KMS-11 (cell line): ENCODE results near the gene TP53I11.

Experiments
- H2AFZ ChIP-seq: fragments of 200-600 bp; sonication (generic); 2 replicates; pipeline ENCODE4 v1.6.1; 2016; ENCODE audit warnings: antibody characterized with exemption, mixed run types, low read depth
- H3K27ac ChIP-seq: fragments of 200-600 bp; sonication (generic); 2 replicates; pipeline ENCODE4 v1.6.1; 2016; ENCODE audit warnings: mild to moderate bottlenecking, mixed run types
- H3K27me3 ChIP-seq: fragments of 200-600 bp; sonication (generic); 2 replicates; pipeline ENCODE4 v1.6.1; 2017; ENCODE audit warnings: mild to moderate bottlenecking, low read depth, mixed run types, moderate library complexity; ENCODE audit not compliant: insufficient read depth
- H3K36me3 ChIP-seq: fragments of 200-600 bp; sonication (generic); 2 replicates; pipeline ENCODE4 v1.6.1; 2017; ENCODE audit warnings: mild to moderate bottlenecking, mixed run types; ENCODE audit not compliant: insufficient read depth
- H3K4me1 ChIP-seq: fragments of 200-600 bp; sonication (generic); 2 replicates; pipeline ENCODE4 v1.6.1; 2016; ENCODE audit warnings: mild to moderate bottlenecking, low read depth, mixed run types; ENCODE audit not compliant: poor library complexity, severe bottlenecking
- H3K4me2 ChIP-seq: fragments of 200-600 bp; sonication (generic); 2 replicates; pipeline ENCODE4 v1.7.0; 2016; ENCODE audit warnings: mild to moderate bottlenecking, mixed run types
- H3K4me3 ChIP-seq: fragments of 200-600 bp; sonication (generic); IDR thresholded peaks from 2 replicates; pipeline ENCODE4 v1.6.1; 2017; ENCODE audit warnings: low read depth, low read length, mixed read lengths; ENCODE audit not compliant: insufficient read depth
- H3K79me2 ChIP-seq: fragments of 200-600 bp; sonication (generic); 2 replicates; pipeline ENCODE4 v1.6.1; 2016; ENCODE audit warnings: low read depth, mixed run types; ENCODE audit not compliant: insufficient read depth
- H3K9ac ChIP-seq: fragments of 200-600 bp; sonication (generic); 2 replicates; pipeline ENCODE4 v1.6.1; 2016; ENCODE audit warnings: mild to moderate bottlenecking, mixed run types
- H4K20me1 ChIP-seq: fragments of 200-600 bp; sonication (generic); 2 replicates; pipeline ENCODE4 v1.6.1; 2016; ENCODE audit warnings: mild to moderate bottlenecking, mixed run types; ENCODE audit not compliant: insufficient read depth
- CTCF ChIP-seq: fragments of 200-600 bp; sonication (generic); conservative IDR thresholded peaks from 2 replicates; pipeline ENCODE4 v1.6.1; 2017; ENCODE audit warnings: low read depth, mild to moderate bottlenecking, antibody characterized with exemption, low read length, moderate library complexity, mixed read lengths

The TP53I11 gene

DNA sequence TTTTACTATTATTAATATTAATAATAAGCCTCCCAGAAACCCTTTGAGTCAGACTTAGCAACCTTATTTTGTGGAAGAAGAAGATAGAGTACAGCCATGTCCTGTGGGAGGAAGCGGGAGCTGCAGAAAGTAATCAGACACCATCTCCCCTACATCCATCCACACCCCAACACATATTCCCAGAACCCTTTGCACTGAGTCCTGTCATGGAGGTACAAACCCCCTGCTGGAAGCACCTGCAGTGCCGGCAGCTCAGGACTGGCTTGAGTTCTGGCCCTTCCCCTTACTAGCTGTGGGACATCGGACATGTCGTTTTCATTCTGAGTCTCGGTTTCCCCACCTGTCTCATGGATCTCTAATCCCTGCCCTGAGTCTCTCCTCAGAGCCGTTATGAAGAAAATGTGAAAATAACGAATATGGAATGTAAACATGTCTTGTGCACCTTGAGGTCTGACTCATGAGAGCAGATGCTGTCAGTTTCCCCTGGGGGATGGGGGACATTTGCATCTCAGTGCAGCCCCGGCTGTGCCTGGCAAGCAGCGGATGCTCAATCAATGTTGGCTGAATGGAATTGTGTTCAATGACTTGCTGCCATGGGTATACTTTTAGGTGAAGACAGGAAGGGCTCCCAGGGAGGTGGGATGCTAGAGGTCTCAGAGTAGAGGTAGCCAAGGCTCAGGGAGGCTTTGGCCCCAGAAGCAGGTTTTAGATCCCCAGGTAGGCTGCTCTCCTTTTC, 45.4 kb downstream of the TP53I11 start:
- Histone ChIP-seq H2AFZ (no peak overlapping the region), H3K4me3 (no peak overlapping the region), H3K27me3 (no peaks in the 10 kb centered on the region), H3K27ac (no peak overlapping the region), H3K9ac (no peak overlapping the region), H3K36me3 (no peaks in the 10 kb centered on the region), H3K79me2 (no peaks in the 10 kb centered on the region), H3K4me1 (no peaks in the 10 kb centered on the region), H3K4me2 (no peak overlapping the region), H4K20me1 (no peaks in the 10 kb centered on the region)
- TF ChIP-seq CTCF = no peak

GRCh38 chr11:44904261-44905020, 46.2 kb downstream of the TP53I11 start:
- H2AFZ ChIP-seq = no peak overlapping the region
- H3K4me1 ChIP-seq = no peaks in the 10 kb centered on the region
- no peak overlapping the region for H3K27ac ChIP-seq
- no peak overlapping the region for H3K4me2 ChIP-seq
- TF ChIP-seq CTCF = no peak
- no peaks in the 10 kb centered on the region for H3K36me3 ChIP-seq
- no peaks in the 10 kb centered on the region for H4K20me1 ChIP-seq
- H3K9ac ChIP-seq = no peak overlapping the region
- H3K27me3 ChIP-seq = no peaks in the 10 kb centered on the region
- no peak overlapping the region for H3K4me3 ChIP-seq
- H3K79me2 ChIP-seq = no peaks in the 10 kb centered on the region

DNA sequence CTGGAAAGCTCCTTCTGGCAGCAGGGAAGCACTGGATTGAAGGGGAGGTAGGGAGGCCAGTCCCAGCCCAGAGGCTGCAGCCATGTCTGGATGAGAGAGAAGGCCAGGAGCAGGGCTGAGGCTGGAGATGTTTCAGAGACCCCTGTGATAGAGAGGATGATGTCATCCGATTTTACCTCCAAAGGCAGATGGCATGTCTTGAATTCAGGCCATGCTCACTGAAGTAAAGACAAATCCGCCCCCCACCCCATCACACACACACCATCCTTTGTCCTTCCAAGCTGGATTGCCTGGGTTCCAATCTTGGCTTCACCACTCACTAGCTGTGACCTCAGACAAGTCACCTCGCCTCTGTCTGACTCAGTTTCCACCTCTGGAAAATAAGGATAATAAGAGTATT, 47.2 kb downstream of the TP53I11 start:
- TF ChIP-seq CTCF = no peak
- H3K9ac ChIP-seq = no peak overlapping the region
- H3K27me3 ChIP-seq = no peaks in the 10 kb centered on the region

DNA sequence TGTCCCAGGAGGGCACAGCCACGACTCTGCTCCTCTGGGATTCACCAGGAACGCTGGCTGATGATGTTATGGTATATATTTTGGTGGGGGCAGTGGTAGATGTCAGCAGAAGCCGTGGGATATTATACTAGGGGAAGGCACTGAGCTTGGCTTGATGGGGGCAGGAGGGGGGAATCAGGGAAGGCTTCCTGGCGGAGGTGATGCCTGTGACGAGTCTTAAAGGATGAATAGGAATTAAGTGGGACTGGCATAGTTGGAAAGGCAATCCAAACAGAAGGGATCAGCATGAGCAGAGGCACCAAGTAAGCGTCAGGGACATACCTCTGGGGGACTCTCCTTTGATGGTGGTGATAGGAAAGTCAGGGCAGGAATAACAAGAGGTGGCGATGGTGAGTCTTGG, 47.6 kb downstream of the TP53I11 start:
- H3K4me2 ChIP-seq = no peak overlapping the region
- H2AFZ ChIP-seq = no peak overlapping the region
- H3K4me1 ChIP-seq = no peaks in the 10 kb centered on the region
- no peaks in the 10 kb centered on the region for H3K79me2 ChIP-seq
- H3K4me3 ChIP-seq = no peak overlapping the region
- TF ChIP-seq CTCF = no peak
- H3K27me3 ChIP-seq = no peaks in the 10 kb centered on the region
- no peaks in the 10 kb centered on the region for H4K20me1 ChIP-seq
- no peak overlapping the region for H3K27ac ChIP-seq
- no peaks in the 10 kb centered on the region for H3K36me3 ChIP-seq
- H3K9ac ChIP-seq = no peak overlapping the region

More for the DNA sequence above, 47.2 kb downstream of the TP53I11 start:
- H3K27ac ChIP-seq = no peak overlapping the region
- no peak overlapping the region for H2AFZ ChIP-seq
- no peak overlapping the region for H3K4me3 ChIP-seq
- no peaks in the 10 kb centered on the region for H3K79me2 ChIP-seq
- no peaks in the 10 kb centered on the region for H3K36me3 ChIP-seq
- H4K20me1 ChIP-seq = no peaks in the 10 kb centered on the region
- H3K4me1 ChIP-seq = no peaks in the 10 kb centered on the region
- H3K4me2 ChIP-seq = no peak overlapping the region
